Heart right ventricle (tissue), 16 donors: ENCODE results near the gene URAD. TPM values are rescaled to one million over a fixed set of nuclear protein-coding genes. Genes with fewer than 3 reads are reported as not detected.

ENCODE experiments used
- ATAC-seq, 8 donors: fragments of 200-7000 bp; cut with Tn5 transposase; one replicate each; pipeline ENCODE4 v1.9.1; 2020; ENCODE audit warnings: mild to moderate bottlenecking in 8 of 8, moderate library complexity in 8 of 8, moderate number of reproducible peaks in 1 of 8
- DNase-seq, 2 donors: peaks; one replicate each; pipeline ENCODE4 v3.0.0-alpha.2; 2020
- H3K27ac ChIP-seq, 10 donors: fragments of 200-600 bp; sonication (generic) in 2 of 10; one replicate each; pipeline versions ENCODE4 v1.5.0 to v1.8.0; 2020 to 2022; ENCODE audit warnings: mild to moderate bottlenecking in 3 of 10
- H3K27me3 ChIP-seq, 7 donors: fragments of 200-600 bp; one replicate each; pipeline ENCODE4 v1.8.0; 2021 to 2022; ENCODE audit warnings: mild to moderate bottlenecking in 2 of 7
- H3K36me3 ChIP-seq, 9 donors: fragments of 200-600 bp; sonication (generic) in 1 of 9; one replicate each; pipeline versions ENCODE4 v1.5.0 to v1.8.0; 2020 to 2022; ENCODE audit warnings: mild to moderate bottlenecking in 2 of 9
- H3K4me1 ChIP-seq, 9 donors: fragments of 200-600 bp; sonication (generic) in 1 of 9; one replicate each; pipeline versions ENCODE4 v1.5.0 to v1.8.0; 2020 to 2022; ENCODE audit warnings: mild to moderate bottlenecking in 4 of 9
- H3K4me3 ChIP-seq, 10 donors: fragments of 200-600 bp; sonication (generic) in 2 of 10; one replicate each; pipeline versions ENCODE4 v1.5.0 to v1.8.0; 2020 to 2022; ENCODE audit warnings: mild to moderate bottlenecking in 7 of 10, moderate library complexity in 2 of 10
- H3K9me3 ChIP-seq, 11 donors: fragments of 200-600 bp in 10 of 11; sonication (generic) in 2 of 11; one replicate each; pipeline versions ENCODE4 v1.5.0 to v1.8.0; 2013 to 2022; ENCODE audit warnings: mild to moderate bottlenecking in 2 of 11, control low read depth in 1 of 11, moderate library complexity in 1 of 11
- CTCF ChIP-seq, 9 donors: fragments of 200-600 bp; sonication (generic) in 2 of 9; IDR thresholded peaks; one replicate each; pipeline versions ENCODE4 v1.5.0 to v1.8.0; 2021 to 2022; ENCODE audit warnings: antibody characterized with exemption in 9 of 9, mild to moderate bottlenecking in 5 of 9, moderate library complexity in 1 of 9
- WGBS, 2 donors: extraction: QIAGEN DNeasy Blood & Tissue Kit; methylation state at CpG; one replicate each; pipeline ENCODE4 v1.1.7; 2013; ENCODE audit warnings: inconsistent platforms in 1 of 2; 5-methylcytosine and 5-hydroxymethylcytosine counted together
- intact Hi-C, 10 donors: fragments of 100-400 bp; cut with DNase I; formaldehyde crosslinking; loops; one replicate each; pipeline versions ENCODE4 v1.11.1 to v1.14.2; 2022
- polyA plus RNA-seq, 2 donors: library from polyadenylated mRNA; stranded (reverse); fragments of 200-250 nt; gene quantifications; one replicate each; pipeline ENCODE4 v1.2.3, GENCODE V29; 2013
- total RNA-seq, 10 donors: library from RNA; stranded (reverse); fragmentation: NEBNext Ultra II Directional in 3 of 10; extraction: Animal tissue kit (Norgen Biotek cat#: 25700) in 3 of 10; gene quantifications; one replicate each; pipeline versions ENCODE4 v1.2.1 to v1.2.4, GENCODE V29; 2021 to 2023
- donor health status: Arrhythmogenic right ventricular cardiomyopathy.
- donor health status: ischemic (EF 13 %, LVEDD 7.1; RV severe dilation, severe dysfunction).
- donor health status: healthy with polysubstance abuse.
- donor health status: DM: no; HTN: yes; CAD: no.
- donor health status: DM: no; HTN: no; CAD: no.
- donor health status: ischemic (EF 25% LVEDD 6.9; RV normal size, moderate dysfunction).
- donor health status: ischemic (EF 25% LVEDD 5.7; RV mildly dilated, moderate dysfunction).
- donor health status: healthy.
- donor health status: DM: yes; HTN: yes; CAD: no.
- donor health status: Ischemic cardiomyopathy.
- donor health status: ischemic (EF 35%, LVEDD 5.7; RV mildly dilated, moderate dysfunction).
- donor health status: nonischemic (EF 11% LVEDD 7.7; RV severe dilation, severe dysfunction).
- donor health status: DM: yes; HTN: yes; CAD: no.
- donor health status: PGD.
- donor health status: ischemic (EF 29% LVEDD 5.4; RV normal size, mild dysfunction).
- donor health status: nonischemic (EF 23%, LVEDD 6.1; RV moderate dilation, normal function).

The URAD gene
- total and polyA plus RNA-seq, 12 donors, result 0.07 TPM; not detected in 11

GRCh38 chr13:27942972-27943371, 45.5 kb downstream of the URAD start:
- peaks cover 0 to 25% (median 13%) of the 10 kb centered on the region in 11 donors for H3K9me3 ChIP-seq
- no peak for DNase-seq
- TF ChIP-seq CTCF (IDR thresholded peaks at IDR 0.05), result no peak
- intact Hi-C loops, result no loop called here
- no peak overlapping the region for H3K27ac ChIP-seq
- 76 to 90% methylated on average over 1 of the region's 1 CpG for WGBS, 2 donors
- no peaks in the 10 kb centered on the region for H3K4me1 ChIP-seq
- H3K27me3 ChIP-seq, result peaks cover 0 to 41% (median 28%) of the 10 kb centered on the region in 7 donors
- H3K4me3 ChIP-seq, result no peak overlapping the region
- no peaks in the 10 kb centered on the region for H3K36me3 ChIP-seq
- no peak for ATAC-seq

GRCh38 chr13:27933580-27934328, 54.7 kb downstream of the URAD start:
- Histone ChIP-seq H3K27ac (no peak overlapping the region), H3K4me1 (peaks cover 0 to 2% (median 0%) of the 10 kb centered on the region in 9 donors), H3K4me3 (no peak overlapping the region), H3K9me3 (no peaks in the 10 kb centered on the region), H3K27me3 (peaks cover 15 to 61% (median 53%) of the 10 kb centered on the region in 7 donors), H3K36me3 (no peaks in the 10 kb centered on the region)
- WGBS, 2 donors, result 65 to 69% methylated on average over 2 of the region's 2 CpGs
- no peak for DNase-seq
- intact Hi-C loops, result no loop called here
- TF ChIP-seq CTCF (IDR thresholded peaks at IDR 0.05), result no peak
- ATAC-seq, result no peak

- 57 to 70% methylated on average over 1 of the region's 1 CpG for WGBS, 2 donors
- H3K4me1 ChIP-seq, result peaks cover 0 to 5% (median 0%) of the 10 kb centered on the region in 9 donors
- TF ChIP-seq CTCF (IDR thresholded peaks at IDR 0.05), result no peak
- no peak overlapping the region for H3K4me3 ChIP-seq
- intact Hi-C loops, result no loop called here
- H3K27me3 ChIP-seq, result peaks cover 21 to 67% (median 59%) of the 10 kb centered on the region in 7 donors
- no peaks in the 10 kb centered on the region for H3K9me3 ChIP-seq
- ATAC-seq (no peak), DNase-seq (no peak)
- no peak overlapping the region for H3K27ac ChIP-seq
- H3K36me3 ChIP-seq, result no peaks in the 10 kb centered on the region
Measured at GRCh38 chr13:27933118-27933517, 55.4 kb downstream of the URAD start.

- no peak overlapping the region for H3K27ac ChIP-seq
- TF ChIP-seq CTCF (IDR thresholded peaks at IDR 0.05), result no peak
- no peaks in the 10 kb centered on the region for H3K9me3 ChIP-seq
- H3K36me3 ChIP-seq, result no peaks in the 10 kb centered on the region
- peaks cover 36 to 96% (median 92%) of the 10 kb centered on the region in 7 donors for H3K27me3 ChIP-seq
- intact Hi-C loops, result no loop called here
- DNase-seq (no peak), ATAC-seq (no peak)
- H3K4me3 ChIP-seq, result no peak overlapping the region
- H3K4me1 ChIP-seq, result peaks cover 0 to 12% (median 0%) of the 10 kb centered on the region in 9 donors
Measured at GRCh38 chr13:27929868-27930267, 58.6 kb downstream of the URAD start.
